Brain microvascular endothelial cell (primary cell): Measurements from ENCODE around the gene ADAMTSL3.

ENCODE experiments used
- DNase-seq: peaks from one replicate; pipeline ENCODE4 v3.0.0-alpha.2; 2020
- H3K27ac ChIP-seq: fragments of 250-450 bp; sonication (Bioruptor Pico); 2 replicates; pipeline ENCODE4 v1.5.1; 2020; ENCODE audit warnings: mild to moderate bottlenecking, moderate library complexity
- H3K27me3 ChIP-seq: fragments of 250-450 bp; sonication (Bioruptor Pico); replicated peaks from 2 replicates; pipeline ENCODE4 v1.5.1; 2020; ENCODE audit warnings: mild to moderate bottlenecking
- H3K36me3 ChIP-seq: fragments of 250-450 bp; sonication (Bioruptor Pico); replicated peaks from 2 replicates; pipeline ENCODE4 v1.5.1; 2020; ENCODE audit warnings: mild to moderate bottlenecking
- H3K4me3 ChIP-seq: 2 replicates; pipeline ENCODE4 v1.5.1; 2011; ENCODE audit warnings: low read depth, mild to moderate bottlenecking, control low read depth, low read length, moderate library complexity
- in situ Hi-C: cut with HindIII; loops from 2 replicates; pipeline ENCODE4 v1.10.0; 2017; ENCODE audit warnings: low sequenced_read_pairs, low pct_ligation_motif_present
- TF ChIP-seq, protein P1 (sequence below): IDR thresholded peaks from 2 replicates; pipeline ENCODE4 v1.5.1; 2011; ENCODE audit warnings: low read depth, mild to moderate bottlenecking, moderate library complexity, low read length, control low read depth, inconsistent platforms; ENCODE audit errors: missing control alignments

Gene ADAMTSL3

DNA sequence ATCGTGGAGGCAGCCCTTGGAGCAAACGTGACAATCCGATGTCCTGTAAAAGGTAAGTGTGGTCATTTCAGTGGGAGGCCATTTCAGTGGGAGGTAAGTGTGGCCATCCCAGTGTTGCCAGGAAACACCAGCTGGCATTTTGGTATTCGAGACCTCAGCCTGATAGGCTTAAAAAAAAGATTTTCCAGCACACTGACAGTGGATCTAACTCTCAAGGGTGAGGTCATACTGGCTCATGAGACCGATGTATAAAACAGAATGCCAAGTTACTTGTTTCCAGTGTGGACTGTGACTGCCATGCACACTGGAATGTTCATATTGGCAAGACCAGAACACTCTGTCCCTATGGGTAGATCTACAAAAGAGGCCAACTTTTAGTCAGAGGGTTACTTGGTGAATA is 337.2 kb downstream of the ADAMTSL3 start:
- Histone ChIP-seq H3K4me3 (no peak overlapping the region), H3K27ac (no peak overlapping the region), H3K27me3 (no peaks in the 10 kb centered on the region), H3K36me3 (no peaks in the 10 kb centered on the region)
- in situ Hi-C loops, result no loop called here
- DNase-seq, result no peak
- TF ChIP-seq, protein P1, sequence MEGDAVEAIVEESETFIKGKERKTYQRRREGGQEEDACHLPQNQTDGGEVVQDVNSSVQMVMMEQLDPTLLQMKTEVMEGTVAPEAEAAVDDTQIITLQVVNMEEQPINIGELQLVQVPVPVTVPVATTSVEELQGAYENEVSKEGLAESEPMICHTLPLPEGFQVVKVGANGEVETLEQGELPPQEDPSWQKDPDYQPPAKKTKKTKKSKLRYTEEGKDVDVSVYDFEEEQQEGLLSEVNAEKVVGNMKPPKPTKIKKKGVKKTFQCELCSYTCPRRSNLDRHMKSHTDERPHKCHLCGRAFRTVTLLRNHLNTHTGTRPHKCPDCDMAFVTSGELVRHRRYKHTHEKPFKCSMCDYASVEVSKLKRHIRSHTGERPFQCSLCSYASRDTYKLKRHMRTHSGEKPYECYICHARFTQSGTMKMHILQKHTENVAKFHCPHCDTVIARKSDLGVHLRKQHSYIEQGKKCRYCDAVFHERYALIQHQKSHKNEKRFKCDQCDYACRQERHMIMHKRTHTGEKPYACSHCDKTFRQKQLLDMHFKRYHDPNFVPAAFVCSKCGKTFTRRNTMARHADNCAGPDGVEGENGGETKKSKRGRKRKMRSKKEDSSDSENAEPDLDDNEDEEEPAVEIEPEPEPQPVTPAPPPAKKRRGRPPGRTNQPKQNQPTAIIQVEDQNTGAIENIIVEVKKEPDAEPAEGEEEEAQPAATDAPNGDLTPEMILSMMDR, result no peak

DNA sequence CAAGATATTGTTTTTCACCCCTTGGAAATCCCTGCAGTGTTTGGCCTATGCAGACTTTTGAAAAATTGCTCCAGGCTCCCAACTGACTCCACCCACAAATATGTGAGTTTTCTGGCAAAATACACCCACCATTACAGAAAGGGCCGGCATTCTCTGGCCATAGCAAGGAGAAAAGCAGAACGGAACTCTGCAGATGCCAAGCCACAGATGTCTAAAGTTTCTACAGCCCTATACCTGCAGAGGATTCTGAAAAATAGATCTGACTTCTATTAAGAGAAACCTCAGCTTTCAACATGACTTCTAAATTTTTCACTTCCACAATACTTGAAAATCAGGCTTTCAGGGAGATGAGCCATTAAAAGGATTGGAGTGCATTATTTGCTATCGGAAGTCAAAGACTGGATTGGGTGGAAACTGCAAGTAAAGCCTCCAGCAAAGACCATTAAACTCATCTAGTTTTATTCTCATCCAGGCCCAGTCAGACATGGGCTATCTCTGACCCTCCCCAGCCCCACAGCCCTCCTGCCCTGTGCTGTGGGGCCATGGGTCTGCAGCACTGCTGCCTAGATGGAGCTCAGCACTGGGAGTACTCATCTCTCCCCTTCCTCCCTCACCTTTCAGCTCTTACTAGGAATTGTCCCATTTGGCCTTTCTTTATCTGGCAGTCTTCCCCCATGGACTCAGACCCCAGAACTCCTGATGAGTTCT is 338.6 kb downstream of the ADAMTSL3 start:
- no peaks in the 10 kb centered on the region for H3K27me3 ChIP-seq
- DNase-seq, result no peak
- in situ Hi-C loops, result no loop called here
- TF ChIP-seq, protein P1, result no peak
- no peaks in the 10 kb centered on the region for H3K36me3 ChIP-seq
- no peak overlapping the region for H3K4me3 ChIP-seq
- H3K27ac ChIP-seq, result no peak overlapping the region

GRCh38 chr15:83993591-83993990 is 339.7 kb downstream of the ADAMTSL3 start:
- H3K36me3 ChIP-seq, result no peaks in the 10 kb centered on the region
- TF ChIP-seq, protein P1, result no peak

GRCh38 chr15:83998486-83998885 is 344.6 kb downstream of the ADAMTSL3 start:
- H3K4me3 ChIP-seq, result no peak overlapping the region
- H3K27me3 ChIP-seq, result no peaks in the 10 kb centered on the region
- H3K27ac ChIP-seq, result no peak overlapping the region
- DNase-seq, result no peak
- in situ Hi-C loops, result no loop called here
- TF ChIP-seq, protein P1, result no peak
- H3K36me3 ChIP-seq, result no peaks in the 10 kb centered on the region

More at GRCh38 chr15:83993591-83993990, 339.7 kb downstream of the ADAMTSL3 start:
- no peak overlapping the region for H3K27ac ChIP-seq
- DNase-seq, result no peak
- in situ Hi-C loops, result no loop called here
- no peaks in the 10 kb centered on the region for H3K27me3 ChIP-seq
- H3K4me3 ChIP-seq, result no peak overlapping the region

DNA sequence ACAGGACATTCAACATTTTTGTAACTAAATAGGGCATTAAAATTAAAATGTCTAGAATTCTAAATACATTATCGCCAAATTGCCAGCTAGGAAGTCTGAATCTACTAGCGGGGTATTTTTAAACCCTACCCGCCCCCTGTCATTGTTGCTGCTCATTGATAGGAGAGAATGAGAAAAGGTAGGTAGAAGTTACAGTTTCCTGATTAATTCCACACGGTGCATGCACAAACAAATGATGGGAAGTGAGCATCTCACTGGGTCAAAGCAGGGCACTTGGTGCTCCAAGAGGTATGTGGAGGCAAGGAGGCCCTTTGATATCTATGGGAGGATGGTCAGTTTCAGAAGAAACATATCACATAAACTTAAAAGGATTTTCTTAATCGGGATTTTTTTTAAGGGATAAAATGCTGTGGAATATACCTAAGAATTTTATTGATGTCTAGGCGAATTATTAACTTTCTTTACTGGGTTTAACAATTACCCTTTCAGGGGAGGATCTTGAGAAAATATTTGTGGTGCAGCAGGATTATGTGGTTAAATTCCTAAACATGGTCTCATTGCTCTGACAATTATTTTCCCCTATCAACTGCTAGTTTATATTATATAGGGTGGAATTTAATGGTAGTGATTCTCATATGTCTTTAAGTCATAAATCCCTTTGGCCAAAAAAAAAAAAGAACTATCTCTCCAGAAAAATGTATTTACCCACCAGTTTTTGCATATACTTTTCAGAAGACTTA is 345.6 kb downstream of the ADAMTSL3 start:
- H3K4me3 ChIP-seq, result no peak overlapping the region
- no peaks in the 10 kb centered on the region for H3K27me3 ChIP-seq
- TF ChIP-seq, protein P1, result no peak
- H3K36me3 ChIP-seq, result no peaks in the 10 kb centered on the region
- in situ Hi-C loops, result no loop called here
- H3K27ac ChIP-seq, result no peak overlapping the region
- no peak for DNase-seq
